ENCODE measurements around the gene VKORC1L1.
"Not testable (repeated sequence)": the region's sequence is repeated elsewhere in the genome, so short reads cannot be mapped to it uniquely, and the experiment has no call there.

The VKORC1L1 gene

DNA sequence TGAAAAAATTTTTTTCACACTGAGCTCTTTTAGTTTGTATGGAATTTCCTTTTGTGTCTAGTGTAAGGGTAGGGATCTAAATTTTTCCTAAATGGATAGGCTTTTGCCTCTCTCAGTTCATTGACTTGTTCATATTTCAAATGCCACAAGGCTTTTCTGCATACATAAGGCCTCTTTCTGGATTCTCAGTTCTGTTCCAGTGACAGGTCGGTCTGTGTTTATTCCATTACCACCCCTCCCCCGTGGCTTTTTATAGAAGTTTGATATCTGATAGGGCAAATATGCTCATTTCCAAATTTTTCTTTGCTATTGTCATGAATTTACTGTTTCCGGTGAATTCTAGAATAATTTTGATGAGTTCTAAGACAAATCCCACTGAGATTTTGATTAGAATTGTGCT, 12.7 kb downstream of the VKORC1L1 start:
- not testable (repeated sequence) for DNase-seq (ENCODE audit: low read depth, low spot score); H3K27me3 ChIP-seq (ENCODE audit: control insufficient read depth, insufficient read depth, low read length); H3K4me1 ChIP-seq (ENCODE audit: control insufficient read depth, insufficient read depth, low read length); H3K9me3 ChIP-seq (ENCODE audit: control insufficient read depth, insufficient read depth, low read length); H3K27ac ChIP-seq (ENCODE audit: low read length); H3K36me3 ChIP-seq (ENCODE audit: control insufficient read depth, insufficient read depth, low read length); H3K4me3 ChIP-seq (ENCODE audit: low read length)
- WGBS (ENCODE audit: insufficient coverage, insufficient read length): no CpG with 5 or more reads among the region's 3 CpGs

DNA sequence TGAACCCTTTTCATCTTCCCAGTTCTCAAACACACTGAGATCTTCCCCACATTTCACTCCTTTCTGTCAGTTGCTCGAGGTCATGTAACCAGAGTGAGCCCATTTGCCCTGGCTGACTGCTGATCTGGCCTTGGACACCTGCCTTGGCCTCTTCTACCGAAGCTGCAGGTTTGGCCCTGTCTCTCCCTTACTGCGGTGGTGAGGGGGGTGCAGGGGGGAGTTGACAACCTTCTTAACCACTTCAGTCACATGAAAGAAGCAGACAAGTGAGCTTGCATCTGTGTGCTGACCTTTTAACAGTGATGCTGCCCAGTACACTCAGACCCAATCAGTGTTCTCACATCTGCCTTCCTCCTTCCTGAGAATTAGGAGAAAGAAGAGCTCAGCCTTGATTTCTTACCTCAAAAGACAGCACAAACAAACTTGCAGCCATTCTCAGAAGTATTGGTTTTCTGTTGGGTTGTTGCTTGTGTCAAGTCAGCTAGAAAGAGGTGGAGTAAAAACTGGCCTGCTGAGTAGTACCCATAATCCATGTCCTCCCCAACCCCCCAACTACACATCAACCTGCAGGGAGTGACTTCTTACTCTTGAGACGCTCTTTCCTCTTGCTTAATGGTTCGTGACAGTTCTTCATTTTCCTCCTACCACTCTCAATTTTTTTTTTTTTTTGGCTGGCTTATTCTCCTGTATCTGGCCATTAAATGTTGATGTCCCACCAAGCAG, 15.7 kb downstream of the VKORC1L1 start:
- no CpG with 5 or more reads among the region's 5 CpGs for WGBS (ENCODE audit: insufficient coverage, insufficient read length)
- H3K4me1 ChIP-seq (ENCODE audit: control insufficient read depth, insufficient read depth, low read length); H3K4me3 ChIP-seq (ENCODE audit: low read length); H3K27ac ChIP-seq (ENCODE audit: low read length); H3K9me3 ChIP-seq (ENCODE audit: control insufficient read depth, insufficient read depth, low read length); H3K36me3 ChIP-seq (ENCODE audit: control insufficient read depth, insufficient read depth, low read length); H3K27me3 ChIP-seq (ENCODE audit: control insufficient read depth, insufficient read depth, low read length); DNase-seq (ENCODE audit: low read depth, low spot score): not testable (repeated sequence)

DNA sequence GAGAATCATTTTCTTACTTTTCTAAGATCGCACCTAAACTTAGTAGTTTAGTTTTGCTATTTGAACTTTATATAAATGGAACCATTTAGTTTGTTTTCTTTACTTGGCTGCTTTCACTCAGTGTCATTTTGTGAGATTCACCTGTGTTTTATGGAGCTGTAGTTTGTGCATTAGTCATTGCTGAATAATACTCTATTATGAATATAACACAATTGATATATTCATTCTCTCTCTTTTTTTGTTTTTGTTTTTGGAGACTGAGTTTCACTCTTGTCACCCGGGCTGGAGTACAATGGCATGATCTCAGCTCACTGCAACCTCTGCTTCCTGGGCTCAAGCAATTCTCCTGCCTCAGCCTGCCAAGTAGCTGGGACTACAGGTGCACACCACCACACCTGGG, 16.8 kb downstream of the VKORC1L1 start:
- H3K27me3 ChIP-seq (ENCODE audit: control insufficient read depth, insufficient read depth, low read length); H3K4me1 ChIP-seq (ENCODE audit: control insufficient read depth, insufficient read depth, low read length); H3K4me3 ChIP-seq (ENCODE audit: low read length); H3K9me3 ChIP-seq (ENCODE audit: control insufficient read depth, insufficient read depth, low read length); DNase-seq (ENCODE audit: low read depth, low spot score); H3K27ac ChIP-seq (ENCODE audit: low read length); H3K36me3 ChIP-seq (ENCODE audit: control insufficient read depth, insufficient read depth, low read length): not testable (repeated sequence)
- no CpG with 5 or more reads among the region's 2 CpGs for WGBS (ENCODE audit: insufficient coverage, insufficient read length)

DNA sequence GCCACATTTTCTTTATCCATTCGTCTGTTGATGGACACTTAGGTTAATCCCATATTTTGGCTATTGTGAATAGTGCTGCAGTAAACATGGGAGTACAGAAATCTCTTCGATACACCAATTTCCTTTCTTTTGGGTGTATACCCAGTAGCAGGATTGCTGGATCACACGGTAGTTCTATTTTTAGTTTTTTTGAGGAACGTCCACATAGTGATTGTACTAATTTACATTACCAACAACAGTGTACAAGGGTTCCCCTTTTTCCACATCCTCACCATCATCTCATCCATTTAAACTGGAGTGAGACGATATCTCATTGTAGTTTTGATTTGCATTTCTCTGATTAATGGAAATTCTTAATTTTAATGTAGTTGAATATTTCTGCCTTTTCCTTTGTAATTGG, 19.3 kb downstream of the VKORC1L1 start:
- no peaks in the 10 kb centered on the region for H3K36me3 ChIP-seq (ENCODE audit: control insufficient read depth, insufficient read depth, low read length)

GRCh38 chr7:65892835-65893234, 20.0 kb downstream of the VKORC1L1 start:
- Histone ChIP-seq H3K4me3 (ENCODE audit: low read length) (no peak overlapping the region), H3K9me3 (ENCODE audit: control insufficient read depth, insufficient read depth, low read length) (no peaks in the 10 kb centered on the region), H3K27me3 (ENCODE audit: control insufficient read depth, insufficient read depth, low read length) (no peaks in the 10 kb centered on the region), H3K27ac (ENCODE audit: low read length) (no peak overlapping the region), H3K36me3 (ENCODE audit: control insufficient read depth, insufficient read depth, low read length) (no peaks in the 10 kb centered on the region), H3K4me1 (ENCODE audit: control insufficient read depth, insufficient read depth, low read length) (no peaks in the 10 kb centered on the region)
- DNase-seq (ENCODE audit: low read depth, low spot score): no peak
- WGBS (ENCODE audit: insufficient coverage, insufficient read length): no CpG with 5 or more reads among the region's 1 CpG

More for the DNA sequence above, 19.3 kb downstream of the VKORC1L1 start:
- DNase-seq (ENCODE audit: low read depth, low spot score): no peak
- no CpG with 5 or more reads among the region's 5 CpGs for WGBS (ENCODE audit: insufficient coverage, insufficient read length)
- Histone ChIP-seq H3K27ac (ENCODE audit: low read length) (no peak overlapping the region), H3K27me3 (ENCODE audit: control insufficient read depth, insufficient read depth, low read length) (no peaks in the 10 kb centered on the region), H3K4me3 (ENCODE audit: low read length) (no peak overlapping the region), H3K4me1 (ENCODE audit: control insufficient read depth, insufficient read depth, low read length) (no peaks in the 10 kb centered on the region), H3K9me3 (ENCODE audit: control insufficient read depth, insufficient read depth, low read length) (no peaks in the 10 kb centered on the region)

- Histone ChIP-seq H3K27me3 (ENCODE audit: control insufficient read depth, insufficient read depth, low read length) (no peaks in the 10 kb centered on the region), H3K9me3 (ENCODE audit: control insufficient read depth, insufficient read depth, low read length) (no peaks in the 10 kb centered on the region), H3K27ac (ENCODE audit: low read length) (no peak overlapping the region), H3K4me3 (ENCODE audit: low read length) (no peak overlapping the region), H3K36me3 (ENCODE audit: control insufficient read depth, insufficient read depth, low read length) (no peaks in the 10 kb centered on the region), H3K4me1 (ENCODE audit: control insufficient read depth, insufficient read depth, low read length) (no peaks in the 10 kb centered on the region)
- no peak for DNase-seq (ENCODE audit: low read depth, low spot score)
- no CpG with 5 or more reads among the region's 4 CpGs for WGBS (ENCODE audit: insufficient coverage, insufficient read length)
These were observed 23.5 kb downstream of the VKORC1L1 start for GRCh38 chr7:65896279-65896870.

- H3K27me3 ChIP-seq (ENCODE audit: control insufficient read depth, insufficient read depth, low read length); H3K4me3 ChIP-seq (ENCODE audit: low read length); H3K27ac ChIP-seq (ENCODE audit: low read length); DNase-seq (ENCODE audit: low read depth, low spot score); H3K4me1 ChIP-seq (ENCODE audit: control insufficient read depth, insufficient read depth, low read length); H3K36me3 ChIP-seq (ENCODE audit: control insufficient read depth, insufficient read depth, low read length); H3K9me3 ChIP-seq (ENCODE audit: control insufficient read depth, insufficient read depth, low read length): not testable (repeated sequence)
- WGBS (ENCODE audit: insufficient coverage, insufficient read length): no CpG with 5 or more reads among the region's 3 CpGs
These were observed 24.4 kb downstream of the VKORC1L1 start for GRCh38 chr7:65897289-65897688.

DNA sequence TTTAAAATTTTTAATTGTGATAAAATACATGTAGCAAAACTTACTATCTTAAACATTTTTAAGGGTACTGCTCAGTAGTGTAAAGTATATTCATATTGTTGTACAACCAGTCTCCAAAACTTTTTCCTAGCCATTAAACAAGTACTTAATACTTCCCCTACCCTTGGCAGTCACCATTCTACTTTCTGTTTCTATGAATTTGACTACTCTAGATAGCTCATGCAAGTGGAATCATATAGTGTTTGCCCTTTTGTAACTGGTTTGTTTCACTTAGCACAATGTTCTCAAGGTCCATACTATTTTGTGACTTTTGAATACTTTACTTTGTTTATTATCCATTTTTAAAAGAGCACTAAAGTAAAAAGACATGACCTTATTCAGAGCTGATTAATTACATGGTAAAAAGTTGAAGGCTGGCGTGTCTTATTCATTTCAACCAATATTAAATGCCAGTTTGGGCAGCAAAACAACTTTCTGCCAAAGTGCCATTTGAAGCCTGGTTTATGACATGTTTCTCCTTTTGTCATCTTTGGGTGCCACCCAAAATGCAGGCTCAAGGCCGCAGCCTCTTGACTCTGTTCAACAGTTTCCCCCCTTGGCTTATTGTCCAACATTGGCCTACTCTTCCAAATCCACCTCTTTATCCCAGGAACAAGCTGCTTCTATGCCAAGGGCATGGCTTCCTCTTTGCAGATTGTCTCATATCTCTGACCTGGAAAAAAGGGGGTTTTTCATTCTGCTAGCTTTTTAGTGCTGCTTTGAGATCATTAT, 26.0 kb downstream of the VKORC1L1 start:
- not testable (repeated sequence) for H3K36me3 ChIP-seq (ENCODE audit: control insufficient read depth, insufficient read depth, low read length); H3K4me3 ChIP-seq (ENCODE audit: low read length); H3K27ac ChIP-seq (ENCODE audit: low read length); H3K27me3 ChIP-seq (ENCODE audit: control insufficient read depth, insufficient read depth, low read length); DNase-seq (ENCODE audit: low read depth, low spot score); H3K9me3 ChIP-seq (ENCODE audit: control insufficient read depth, insufficient read depth, low read length); H3K4me1 ChIP-seq (ENCODE audit: control insufficient read depth, insufficient read depth, low read length)
- WGBS (ENCODE audit: insufficient coverage, insufficient read length): no CpG with 5 or more reads among the region's 2 CpGs

GRCh38 chr7:65902306-65902705, 29.4 kb downstream of the VKORC1L1 start:
- 0 out of 2 replicates have a peak, but pooled peaks cover 2% of the 10 kb centered on the region for H3K4me1 ChIP-seq (ENCODE audit: control insufficient read depth, insufficient read depth, low read length)
- H3K4me3 ChIP-seq (ENCODE audit: low read length): no peak overlapping the region
- H3K27ac ChIP-seq (ENCODE audit: low read length): no peak overlapping the region
- H3K36me3 ChIP-seq (ENCODE audit: control insufficient read depth, insufficient read depth, low read length): no peaks in the 10 kb centered on the region; the same call in 1 of the 2 replicates
- no peaks in the 10 kb centered on the region for H3K9me3 ChIP-seq (ENCODE audit: control insufficient read depth, insufficient read depth, low read length)
- no peak for DNase-seq (ENCODE audit: low read depth, low spot score)
- H3K27me3 ChIP-seq (ENCODE audit: control insufficient read depth, insufficient read depth, low read length): no peaks in the 10 kb centered on the region

DNA sequence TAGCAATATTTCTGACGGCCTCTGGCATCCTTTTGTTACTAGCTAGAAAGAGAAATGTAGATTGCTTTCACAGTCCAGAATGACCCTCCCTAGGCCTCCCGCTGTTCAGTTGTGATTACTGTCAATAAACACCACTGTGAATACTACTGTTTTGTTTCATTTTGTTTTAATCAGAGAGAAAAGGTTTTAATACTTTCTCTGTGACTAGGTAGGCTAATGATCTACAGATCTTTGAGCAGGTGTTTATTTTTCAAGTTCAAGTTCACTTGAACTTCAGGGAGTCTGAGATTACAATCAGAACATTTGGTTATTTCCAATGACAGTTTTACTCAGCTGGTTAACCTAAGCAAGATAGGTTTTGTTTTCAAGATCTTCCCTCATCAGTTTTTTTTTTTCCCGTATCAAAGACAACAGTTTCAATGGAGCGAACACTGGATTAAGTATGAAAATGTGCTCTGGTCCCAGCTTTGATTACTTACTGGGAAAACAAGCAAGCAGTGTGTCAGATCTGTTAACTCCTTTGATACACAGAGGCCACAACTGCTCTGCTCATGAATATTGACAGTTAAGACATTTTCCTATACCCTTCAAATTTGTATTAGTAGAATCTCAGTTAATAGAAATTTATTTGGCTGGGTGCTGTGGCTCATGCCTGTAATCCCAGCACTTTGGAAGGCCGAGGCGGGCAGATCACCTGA, 34.8 kb downstream of the VKORC1L1 start:
- Histone ChIP-seq H3K4me3 (ENCODE audit: low read length) (no peak overlapping the region), H3K4me1 (ENCODE audit: control insufficient read depth, insufficient read depth, low read length) (peaks cover 3% of the 10 kb centered on the region; the same call in 1 of the 2 replicates), H3K36me3 (ENCODE audit: control insufficient read depth, insufficient read depth, low read length) (no peaks in the 10 kb centered on the region), H3K27me3 (ENCODE audit: control insufficient read depth, insufficient read depth, low read length) (no peaks in the 10 kb centered on the region), H3K27ac (ENCODE audit: low read length) (no peak overlapping the region), H3K9me3 (ENCODE audit: control insufficient read depth, insufficient read depth, low read length) (no peaks in the 10 kb centered on the region)
- WGBS (ENCODE audit: insufficient coverage, insufficient read length): no CpG with 5 or more reads among the region's 6 CpGs
- no peak for DNase-seq (ENCODE audit: low read depth, low spot score)

All from iPS DF 6.9 (cell line).